ENCODE results near the gene ADD1.
A peak's percentile ranks its signal among the peaks of the same experiment; 100 is the strongest.
"Not testable (repeated sequence)": the region's sequence is repeated elsewhere in the genome, so short reads cannot be mapped to it uniquely, and the experiment has no call there.

The ADD1 gene

DNA sequence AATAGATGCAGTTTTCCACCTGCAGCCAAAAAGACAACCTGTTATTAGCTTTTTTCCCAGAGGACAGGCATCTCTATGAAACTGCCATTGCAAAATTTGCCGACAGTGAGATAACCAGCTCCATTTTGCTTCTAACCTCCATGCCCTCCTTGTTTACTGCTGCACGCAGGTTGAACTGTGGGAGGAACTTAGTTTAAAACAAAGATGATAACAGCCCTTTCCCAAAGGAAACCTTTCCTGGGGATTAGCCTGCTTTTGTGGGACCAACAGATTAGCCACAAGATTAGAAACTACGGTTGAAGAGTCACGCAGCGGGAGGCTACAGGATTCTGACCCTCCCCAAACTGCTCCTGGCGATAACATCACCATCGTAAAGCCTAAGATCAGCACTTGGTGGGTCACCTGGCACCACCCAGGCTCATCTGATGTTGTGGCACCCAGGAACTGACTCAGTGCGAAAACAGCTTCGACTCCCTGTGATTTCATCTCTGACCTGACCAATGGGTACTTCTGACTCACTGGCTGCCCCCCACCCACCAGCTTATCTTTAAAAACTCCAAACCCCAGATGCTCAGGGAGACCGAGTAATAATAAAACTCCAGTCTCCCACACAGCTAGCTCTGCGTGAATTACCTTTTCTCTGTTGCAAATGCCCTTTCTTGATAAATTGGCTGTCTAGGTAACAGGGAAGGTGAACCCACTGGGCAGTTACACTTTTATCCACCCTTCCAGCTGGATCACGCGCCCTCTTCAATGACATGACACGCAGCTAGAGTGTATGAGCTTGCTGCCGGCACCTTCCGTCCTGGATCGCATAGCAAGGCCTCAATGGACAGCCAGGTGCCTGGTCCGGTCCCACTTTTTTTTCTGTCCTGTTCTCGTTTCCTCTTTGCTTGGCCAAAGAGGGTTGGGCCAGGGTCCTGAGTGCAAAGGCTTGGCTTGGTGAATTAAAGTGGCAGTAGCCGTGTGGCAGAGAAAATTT lies 92.4 kb downstream of the ADD1 start:
- TF ChIP-seq CTCF (IDR thresholded peaks at IDR 0.05) = no peak
- peak; percentile 50 for DNase-seq (ENCODE audit: low spot score)
- Histone ChIP-seq H3K27ac (peak overlapping the region in 1 of 2 donors; percentile 94), H3K4me3 (peak overlapping the region; percentile 98)

DNA sequence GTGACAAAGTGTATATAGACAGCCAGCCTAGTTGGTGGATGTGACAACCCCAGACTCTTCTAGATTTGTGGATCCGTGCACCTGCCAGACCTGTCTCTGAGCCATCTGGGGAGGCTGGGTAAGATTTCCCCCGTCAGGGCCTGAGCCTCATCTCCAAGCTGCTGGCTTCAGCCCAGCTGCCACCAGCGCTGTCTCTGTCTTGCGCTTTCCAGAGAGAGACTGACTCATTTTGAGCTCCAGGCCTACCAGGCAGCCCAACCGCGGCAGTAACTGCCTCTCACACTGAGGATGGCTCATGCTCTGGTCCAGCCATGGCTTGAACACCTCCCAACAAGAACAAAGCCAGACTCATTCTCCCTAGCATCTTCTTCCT lies 93.1 kb downstream of the ADD1 start:
- Histone ChIP-seq H3K4me3 (no peak overlapping the region), H3K27ac (no peak overlapping the region)
- no peak for TF ChIP-seq CTCF (IDR thresholded peaks at IDR 0.05)
- peak; percentile 71 for DNase-seq (ENCODE audit: low spot score)

DNA sequence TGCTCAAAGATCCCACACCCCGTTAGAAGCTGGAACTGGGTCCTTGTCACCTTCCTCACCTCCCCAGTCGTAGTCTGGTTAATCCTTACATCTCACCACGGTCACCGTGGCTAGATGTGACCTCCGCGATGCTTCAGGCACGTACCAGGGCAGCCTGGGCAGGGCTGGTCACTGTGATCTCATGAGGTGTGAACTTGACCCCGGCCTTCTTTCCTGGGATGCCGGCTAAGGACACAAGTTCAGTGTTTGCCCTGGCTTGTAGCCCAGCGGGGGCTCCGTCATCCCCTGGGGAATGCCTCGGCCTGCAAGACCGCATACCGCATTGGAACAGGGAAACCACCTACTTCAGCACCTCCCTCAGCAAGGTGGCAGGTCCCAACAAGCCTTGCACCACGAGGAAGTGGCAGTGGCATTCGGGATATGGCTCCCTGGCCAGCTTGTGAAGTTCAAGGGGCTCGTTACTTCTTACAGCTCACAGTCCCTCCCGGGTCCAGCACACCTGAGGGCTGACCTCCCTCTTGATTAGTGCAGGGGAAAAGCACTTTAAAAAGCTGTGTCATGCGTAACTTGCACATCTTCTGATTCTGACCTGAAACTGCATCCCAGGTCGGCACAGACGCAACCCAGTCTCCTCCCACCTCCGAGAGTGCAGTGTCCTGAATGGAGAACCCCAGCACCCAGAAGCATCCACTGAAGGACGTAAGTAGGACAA lies 93.7 kb downstream of the ADD1 start:
- Histone ChIP-seq H3K4me3 (no peak overlapping the region), H3K27ac (no peak overlapping the region)
- peak; percentile 69 for DNase-seq (ENCODE audit: low spot score)
- TF ChIP-seq CTCF (IDR thresholded peaks at IDR 0.05) = no peak

DNA sequence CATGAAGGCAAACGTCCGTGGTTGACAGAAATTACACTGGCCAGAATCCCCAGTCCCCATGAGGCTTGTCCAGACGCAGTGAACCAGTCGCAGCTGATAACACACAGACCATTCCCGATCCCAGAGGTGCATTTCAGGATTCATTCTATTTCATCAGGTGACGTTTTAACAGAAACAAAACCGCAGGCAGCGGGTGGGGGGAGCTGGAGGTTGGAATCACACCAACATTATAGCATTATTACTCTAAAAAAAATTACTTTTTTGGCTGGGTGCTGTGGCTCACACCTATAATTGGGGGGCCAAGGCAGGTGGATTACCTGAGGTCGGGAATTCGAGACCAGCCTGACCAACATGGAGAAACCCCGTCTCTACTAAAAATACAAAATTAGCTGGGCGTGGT lies 94.3 kb downstream of the ADD1 start:
- H3K4me3 ChIP-seq = no peak overlapping the region
- no peak for DNase-seq (ENCODE audit: low spot score)
- no peak for TF ChIP-seq CTCF (IDR thresholded peaks at IDR 0.05)
- no peak overlapping the region for H3K27ac ChIP-seq

DNA sequence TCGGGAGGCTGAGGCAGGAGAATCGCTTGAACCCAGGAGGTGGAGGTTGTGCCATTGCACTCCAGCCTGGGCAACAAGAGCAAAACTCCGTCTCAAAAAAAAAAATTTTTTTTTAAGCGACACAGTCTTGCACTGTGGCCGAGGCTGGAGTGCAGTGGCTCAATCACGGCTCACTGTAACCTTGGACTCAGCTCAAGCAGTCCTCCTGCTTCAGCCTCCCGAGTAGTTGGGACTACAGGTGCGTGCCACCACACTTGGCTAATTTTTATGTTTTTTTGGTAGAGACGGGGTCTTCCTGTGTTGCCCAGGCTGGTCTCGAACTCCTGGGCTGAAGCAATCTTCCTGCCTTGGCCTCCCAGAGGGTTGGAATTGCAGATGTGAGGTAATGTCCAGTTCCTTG lies 94.8 kb downstream of the ADD1 start:
- peak; percentile 67 for DNase-seq (ENCODE audit: low spot score)
- not testable (repeated sequence) for H3K27ac ChIP-seq, H3K4me3 ChIP-seq

- H3K4me3 ChIP-seq = no peak overlapping the region
- no peak for TF ChIP-seq CTCF (IDR thresholded peaks at IDR 0.05)
- peak; percentile 64 for DNase-seq (ENCODE audit: low spot score)
- H3K27ac ChIP-seq = no peak overlapping the region
Measured at GRCh38 chr4:2938906-2939305, 95.3 kb downstream of the ADD1 start.

DNA sequence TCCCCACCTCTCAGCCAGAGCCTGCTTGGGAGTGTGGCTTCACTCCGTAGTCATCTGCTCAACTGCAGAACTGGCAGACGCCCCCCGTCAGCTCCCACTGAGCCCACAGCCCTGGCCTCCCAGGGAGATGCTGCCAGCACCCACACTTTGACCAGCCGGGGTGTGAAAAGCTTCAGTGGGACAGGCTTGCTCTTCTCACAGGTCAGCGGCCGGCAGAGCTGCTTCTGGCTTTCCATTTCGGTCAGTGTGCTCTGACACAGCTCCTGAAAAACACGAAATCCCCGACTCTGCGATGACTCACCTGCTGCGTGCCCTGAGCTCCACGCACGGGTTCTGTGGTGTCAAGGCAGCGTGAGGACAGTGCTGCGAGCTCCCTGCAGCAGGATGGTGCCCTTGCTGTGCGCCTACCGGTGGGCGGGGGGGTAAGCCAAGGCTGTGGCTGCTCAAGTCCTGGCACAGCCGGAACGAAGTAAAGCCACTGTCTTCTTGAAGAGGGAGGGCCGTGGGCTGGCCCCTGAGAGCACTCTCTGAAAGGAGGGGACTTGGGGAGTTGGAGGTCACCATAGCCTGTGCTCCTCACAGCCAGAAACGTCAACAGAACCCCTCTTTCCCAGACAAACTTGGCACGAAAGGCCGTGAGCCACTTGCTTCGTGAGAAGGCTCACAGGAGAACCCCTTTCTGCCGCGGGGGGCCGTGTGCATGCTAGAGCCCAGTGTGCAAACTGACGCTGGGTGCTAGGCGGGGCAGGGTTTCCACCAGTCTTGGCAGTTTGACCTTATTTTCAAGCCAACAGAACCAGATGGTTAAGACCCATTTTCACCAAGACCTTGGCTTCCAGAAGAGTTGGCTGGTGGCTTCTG lies 96.0 kb downstream of the ADD1 start:
- DNase-seq (ENCODE audit: low spot score) = peak; percentile 64
- Histone ChIP-seq H3K4me3 (no peak overlapping the region), H3K27ac (no peak overlapping the region)
- TF ChIP-seq CTCF (IDR thresholded peaks at IDR 0.05) = no peak
